Nasal cavity respiratory epithelium epithelial cell of viscerocranial mucosa (primary cell): Measurements from ENCODE around the gene NEXMIF. TPM values are rescaled to one million over a fixed set of nuclear protein-coding genes. Genes with fewer than 3 reads are reported as not detected.

Source experiments
- total RNA-seq: library from RNA; depleted of rRNA; stranded (reverse); fragments of >200 nt; gene quantifications from 2 replicates; pipeline ENCODE4 v1.2.3, GENCODE V29; 2014

Gene NEXMIF
- total RNA-seq, result under 0.01 and 0.07 TPM in 2 replicates

DNA sequence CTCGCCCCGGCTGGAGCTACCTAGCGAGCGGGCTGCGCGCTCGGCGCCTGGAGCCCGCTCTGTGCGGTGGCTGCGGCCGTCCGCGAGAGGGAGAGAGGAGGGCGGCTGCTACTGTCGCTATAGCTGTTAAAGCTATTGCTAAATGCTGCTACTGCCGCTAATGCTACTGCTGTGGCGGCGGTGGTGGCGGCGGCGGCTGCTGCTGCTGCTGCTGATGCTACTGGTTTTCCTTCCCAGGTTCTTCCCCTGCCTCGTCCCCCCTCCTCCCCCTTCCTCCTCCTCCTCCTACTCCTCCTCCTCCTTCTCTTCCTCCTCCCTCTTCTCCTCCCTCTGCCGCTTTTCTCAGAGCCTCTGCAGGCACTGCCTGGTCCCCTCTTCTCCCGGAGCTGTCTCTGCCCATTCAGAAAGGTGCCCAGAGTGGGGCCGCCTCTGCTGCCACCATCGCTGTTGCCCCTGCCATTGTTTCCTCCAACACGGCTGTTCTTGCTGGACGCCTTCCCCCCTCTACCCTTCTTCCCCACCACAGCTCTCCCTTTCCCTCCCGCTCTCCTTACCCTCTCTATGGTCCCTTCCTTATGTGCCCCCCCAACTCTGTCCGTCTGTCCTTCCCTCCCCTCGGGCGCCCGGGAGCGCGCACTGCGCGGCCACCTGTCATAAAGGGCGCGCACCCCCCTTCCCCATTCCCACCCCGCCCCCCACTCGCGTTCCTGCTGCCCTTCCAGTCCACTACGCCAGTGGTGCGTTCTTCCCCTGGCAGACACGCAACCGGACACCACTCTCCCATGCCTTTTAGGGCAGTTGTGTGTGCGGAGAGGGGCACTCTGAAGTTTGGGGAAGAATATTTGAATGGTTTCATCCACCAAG, at the start of gene NEXMIF:
TSS of gene NEXMIF (minus strand) at position 228 of the 864 bp plus-strand sequence.

Other genes starting within 250 kb of the NEXMIF start
- 19.5 and 21.3 TPM in 2 replicates for gene ABCB7, start 230.8 kb upstream of the NEXMIF start, total RNA-seq